KMS-11 (cell line): Measurements from ENCODE around the gene DPM2.
A peak's percentile ranks its signal among the peaks of the same experiment; 100 is the strongest.

Experiments
- H2AFZ ChIP-seq: fragments of 200-600 bp; sonication (generic); 2 replicates; pipeline ENCODE4 v1.6.1; 2016; ENCODE audit warnings: antibody characterized with exemption, mixed run types, low read depth
- H3K27ac ChIP-seq: fragments of 200-600 bp; sonication (generic); 2 replicates; pipeline ENCODE4 v1.6.1; 2016; ENCODE audit warnings: mild to moderate bottlenecking, mixed run types
- H3K27me3 ChIP-seq: fragments of 200-600 bp; sonication (generic); 2 replicates; pipeline ENCODE4 v1.6.1; 2017; ENCODE audit warnings: mild to moderate bottlenecking, low read depth, mixed run types, moderate library complexity; ENCODE audit not compliant: insufficient read depth
- H3K36me3 ChIP-seq: fragments of 200-600 bp; sonication (generic); 2 replicates; pipeline ENCODE4 v1.6.1; 2017; ENCODE audit warnings: mild to moderate bottlenecking, mixed run types; ENCODE audit not compliant: insufficient read depth
- H3K4me1 ChIP-seq: fragments of 200-600 bp; sonication (generic); 2 replicates; pipeline ENCODE4 v1.6.1; 2016; ENCODE audit warnings: mild to moderate bottlenecking, low read depth, mixed run types; ENCODE audit not compliant: poor library complexity, severe bottlenecking
- H3K4me2 ChIP-seq: fragments of 200-600 bp; sonication (generic); 2 replicates; pipeline ENCODE4 v1.7.0; 2016; ENCODE audit warnings: mild to moderate bottlenecking, mixed run types
- H3K4me3 ChIP-seq: fragments of 200-600 bp; sonication (generic); IDR thresholded peaks from 2 replicates; pipeline ENCODE4 v1.6.1; 2017; ENCODE audit warnings: low read depth, low read length, mixed read lengths; ENCODE audit not compliant: insufficient read depth
- H3K79me2 ChIP-seq: fragments of 200-600 bp; sonication (generic); 2 replicates; pipeline ENCODE4 v1.6.1; 2016; ENCODE audit warnings: low read depth, mixed run types; ENCODE audit not compliant: insufficient read depth
- H3K9ac ChIP-seq: fragments of 200-600 bp; sonication (generic); 2 replicates; pipeline ENCODE4 v1.6.1; 2016; ENCODE audit warnings: mild to moderate bottlenecking, mixed run types
- H4K20me1 ChIP-seq: fragments of 200-600 bp; sonication (generic); 2 replicates; pipeline ENCODE4 v1.6.1; 2016; ENCODE audit warnings: mild to moderate bottlenecking, mixed run types; ENCODE audit not compliant: insufficient read depth
- TF ChIP-seq, protein P1 (sequence below): fragments of 200-600 bp; sonication (generic); conservative IDR thresholded peaks from 2 replicates; pipeline ENCODE4 v1.6.1; 2017; ENCODE audit warnings: low read depth, mild to moderate bottlenecking, antibody characterized with exemption, low read length, moderate library complexity, mixed read lengths

The DPM2 gene

DNA sequence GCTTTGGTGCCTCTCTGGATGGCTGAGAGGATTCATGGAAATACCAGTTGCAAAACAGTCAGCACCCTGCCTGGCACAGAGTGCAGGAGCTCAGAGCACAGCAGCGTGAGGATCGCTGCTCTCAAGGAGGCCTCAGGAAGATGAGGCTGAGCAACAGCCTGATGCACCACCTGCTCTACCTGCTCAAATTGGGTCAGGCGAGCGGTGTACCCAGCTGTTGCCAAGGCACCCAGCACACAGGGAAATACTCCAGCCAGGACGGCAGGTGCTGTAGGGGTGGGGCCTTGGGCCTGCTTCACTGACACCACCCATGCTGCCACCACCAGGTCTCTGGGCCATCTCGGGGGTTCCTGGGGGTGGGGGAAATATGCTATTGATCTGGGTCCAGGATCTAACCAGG is 38.8 kb upstream of the DPM2 start:
- H3K27ac ChIP-seq: no peak overlapping the region
- TF ChIP-seq, protein P1, sequence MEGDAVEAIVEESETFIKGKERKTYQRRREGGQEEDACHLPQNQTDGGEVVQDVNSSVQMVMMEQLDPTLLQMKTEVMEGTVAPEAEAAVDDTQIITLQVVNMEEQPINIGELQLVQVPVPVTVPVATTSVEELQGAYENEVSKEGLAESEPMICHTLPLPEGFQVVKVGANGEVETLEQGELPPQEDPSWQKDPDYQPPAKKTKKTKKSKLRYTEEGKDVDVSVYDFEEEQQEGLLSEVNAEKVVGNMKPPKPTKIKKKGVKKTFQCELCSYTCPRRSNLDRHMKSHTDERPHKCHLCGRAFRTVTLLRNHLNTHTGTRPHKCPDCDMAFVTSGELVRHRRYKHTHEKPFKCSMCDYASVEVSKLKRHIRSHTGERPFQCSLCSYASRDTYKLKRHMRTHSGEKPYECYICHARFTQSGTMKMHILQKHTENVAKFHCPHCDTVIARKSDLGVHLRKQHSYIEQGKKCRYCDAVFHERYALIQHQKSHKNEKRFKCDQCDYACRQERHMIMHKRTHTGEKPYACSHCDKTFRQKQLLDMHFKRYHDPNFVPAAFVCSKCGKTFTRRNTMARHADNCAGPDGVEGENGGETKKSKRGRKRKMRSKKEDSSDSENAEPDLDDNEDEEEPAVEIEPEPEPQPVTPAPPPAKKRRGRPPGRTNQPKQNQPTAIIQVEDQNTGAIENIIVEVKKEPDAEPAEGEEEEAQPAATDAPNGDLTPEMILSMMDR: no peak
- H3K9ac ChIP-seq: no peak overlapping the region
- H3K27me3 ChIP-seq: no peaks in the 10 kb centered on the region
- no peaks in the 10 kb centered on the region for H3K36me3 ChIP-seq
- peaks cover 72% of the 10 kb centered on the region for H3K4me1 ChIP-seq
- H3K4me2 ChIP-seq: peak overlapping the region; percentile 98; the same call in 1 of the 2 replicates
- no peak overlapping the region for H3K4me3 ChIP-seq
- H3K79me2 ChIP-seq: peaks cover 83% of the 10 kb centered on the region
- no peaks in the 10 kb centered on the region for H4K20me1 ChIP-seq
- no peak overlapping the region for H2AFZ ChIP-seq

DNA sequence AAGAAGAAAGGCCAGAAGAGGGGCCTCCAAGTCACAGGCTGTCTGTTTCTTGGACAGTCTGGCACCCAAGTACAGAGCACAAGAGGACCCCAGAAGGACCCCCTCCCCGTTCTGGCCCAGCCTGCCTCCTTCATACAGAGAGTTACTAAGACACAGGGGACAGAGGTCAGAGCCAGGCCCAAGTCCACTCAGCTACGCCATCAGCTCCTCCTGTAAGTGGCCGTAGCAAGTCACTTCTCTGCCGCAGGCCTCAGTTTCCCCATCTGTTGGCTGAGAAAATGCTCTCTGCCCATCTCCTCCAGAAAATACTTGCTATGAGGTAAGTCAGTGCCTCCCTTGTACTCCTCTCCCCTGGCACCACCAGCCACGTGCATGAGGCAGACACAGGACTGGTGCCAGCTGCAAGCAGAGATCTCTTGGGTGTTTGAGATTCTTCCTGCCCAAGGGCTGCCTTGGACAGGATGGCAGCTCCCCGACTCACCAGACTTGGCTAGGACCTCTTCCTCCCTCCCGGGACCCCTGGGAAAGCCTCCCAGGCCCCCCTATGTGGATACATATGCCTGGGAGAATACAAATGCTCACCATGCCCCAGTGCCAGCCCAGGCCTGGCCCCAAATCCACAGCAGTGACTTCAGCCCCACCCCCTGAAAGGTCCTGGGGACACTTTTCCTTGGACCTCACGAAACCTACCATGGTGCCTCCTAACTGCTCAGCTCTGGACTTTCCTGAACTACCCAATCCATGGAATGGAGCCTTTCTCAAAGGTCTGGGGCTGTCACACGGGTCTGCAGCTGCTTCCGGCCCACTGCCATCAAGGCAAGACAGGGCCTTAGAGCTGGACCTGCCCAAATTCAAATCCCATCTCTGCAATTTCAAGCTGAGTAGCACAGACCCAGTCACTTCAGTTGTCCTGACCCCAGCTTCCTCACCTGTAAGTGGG is 38.0 kb upstream of the DPM2 start:
- Histone ChIP-seq H2AFZ (no peak overlapping the region), H3K36me3 (no peaks in the 10 kb centered on the region), H4K20me1 (no peaks in the 10 kb centered on the region), H3K27me3 (no peaks in the 10 kb centered on the region), H3K4me2 (no peak overlapping the region; the same call in 1 of the 2 replicates), H3K27ac (no peak overlapping the region), H3K4me1 (peaks cover 79% of the 10 kb centered on the region), H3K79me2 (peaks cover 83% of the 10 kb centered on the region), H3K9ac (no peak overlapping the region), H3K4me3 (no peak overlapping the region)
- TF ChIP-seq, protein P1: no peak

DNA sequence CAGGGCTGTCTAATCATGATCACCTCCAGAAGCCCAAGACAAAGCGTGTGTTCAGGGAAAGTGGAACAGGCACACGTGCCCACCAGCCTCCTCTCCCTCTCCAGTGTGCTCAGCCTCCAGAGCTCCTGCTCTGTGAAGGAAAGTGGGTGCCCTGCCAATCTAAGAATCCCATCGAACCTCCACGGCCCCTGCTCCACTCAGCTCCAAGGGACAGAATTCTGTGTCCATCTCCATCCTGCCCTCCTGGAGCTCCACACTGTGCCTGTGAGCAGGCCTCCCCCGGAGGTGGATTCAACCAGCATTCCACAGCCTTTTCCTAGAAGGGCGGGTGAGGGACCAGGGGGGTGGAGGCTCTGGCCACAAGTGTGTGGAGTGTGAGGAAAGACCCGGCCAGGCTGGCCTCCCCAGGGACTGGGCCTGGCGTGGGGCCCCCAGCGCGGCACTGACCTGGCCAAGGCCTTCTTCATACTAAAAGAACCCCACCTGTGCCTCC is 37.2 kb upstream of the DPM2 start:
- H3K9ac ChIP-seq: no peak overlapping the region
- H2AFZ ChIP-seq: no peak overlapping the region
- H3K79me2 ChIP-seq: peaks cover 80% of the 10 kb centered on the region
- no peaks in the 10 kb centered on the region for H3K27me3 ChIP-seq
- H3K4me3 ChIP-seq: no peak overlapping the region
- TF ChIP-seq, protein P1: no peak
- no peaks in the 10 kb centered on the region for H3K36me3 ChIP-seq
- H3K4me1 ChIP-seq: peaks cover 87% of the 10 kb centered on the region
- no peaks in the 10 kb centered on the region for H4K20me1 ChIP-seq
- no peak overlapping the region for H3K4me2 ChIP-seq
- H3K27ac ChIP-seq: no peak overlapping the region

DNA sequence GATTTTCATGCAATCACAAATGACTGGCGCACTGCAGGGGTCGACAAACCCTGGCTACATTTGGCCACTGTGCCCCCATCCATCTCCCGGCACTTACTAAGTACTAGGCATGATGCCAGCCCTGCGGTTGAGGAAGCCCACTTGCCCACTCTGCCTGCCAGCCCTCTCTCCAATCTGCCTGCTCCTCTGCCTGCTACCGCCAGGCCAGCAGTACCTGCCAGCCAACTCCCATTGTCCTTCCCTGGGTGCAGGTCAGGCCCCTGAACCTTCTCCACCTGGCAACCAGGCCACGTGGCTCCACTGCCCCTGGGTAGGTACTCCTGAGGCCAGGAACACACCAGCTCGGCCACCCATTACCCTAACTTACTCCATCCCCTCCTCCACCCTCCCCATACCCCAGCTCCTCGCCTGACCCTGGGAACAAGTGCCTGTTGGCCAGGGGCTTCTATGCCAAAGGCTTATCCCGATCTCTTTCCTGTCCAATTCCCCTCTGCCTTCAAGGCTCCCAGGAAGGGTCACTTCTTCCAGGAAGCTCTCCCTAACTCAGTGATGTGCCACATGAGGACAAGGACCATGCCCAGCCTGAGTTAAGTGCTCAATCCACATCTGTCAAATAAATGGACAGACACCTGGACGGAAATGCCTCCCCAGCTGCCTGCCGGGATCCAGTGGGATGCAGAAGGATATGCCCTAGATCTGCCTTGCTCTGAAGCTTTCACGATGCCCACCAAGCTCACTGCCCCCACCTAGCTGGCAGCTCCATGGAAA is 36.5 kb upstream of the DPM2 start:
- Histone ChIP-seq H3K27me3 (no peaks in the 10 kb centered on the region), H3K4me1 (peaks cover 93% of the 10 kb centered on the region), H2AFZ (no peak overlapping the region), H3K4me2 (no peak overlapping the region; the same call in 1 of the 2 replicates), H3K36me3 (no peaks in the 10 kb centered on the region), H4K20me1 (no peaks in the 10 kb centered on the region), H3K9ac (no peak overlapping the region), H3K27ac (peak overlapping the region; percentile 82; the same call in 1 of the 2 replicates), H3K79me2 (peaks cover 80% of the 10 kb centered on the region), H3K4me3 (no peak overlapping the region)
- TF ChIP-seq, protein P1: no peak
